CD8-positive, alpha-beta memory T cell (primary cell): Measurements from ENCODE around the gene COG7. TPM values are rescaled to one million over a fixed set of nuclear protein-coding genes. Genes with fewer than 3 reads are reported as not detected.

ENCODE experiments used
- CTCF ChIA-PET: fragments of 350-600 bp; sonication (Branson Sonifier 250); formaldehyde crosslinking; loops from one replicate; lab custom pipeline; 2021; ENCODE audit warnings: antibody characterized with exemption; lab: Charles Lee
- POLR2A ChIA-PET: fragments of 350-600 bp; sonication (Branson Sonifier 250); formaldehyde crosslinking; loops from one replicate; lab custom pipeline; 2021; ENCODE audit warnings: antibody characterized with exemption; lab: Charles Lee
- DNase-seq, 5 donors: peaks; one replicate each; pipeline versions ENCODE4 v3.0.0 to v3.0.0-alpha.2; 2020 to 2022; ENCODE audit warnings: mixed read lengths in 1 of 5
- H3K27ac ChIP-seq: one replicate; pipeline ENCODE4 v1.7.0; 2013; ENCODE audit warnings: low read depth, mild to moderate bottlenecking, low read length, moderate library complexity
- H3K27me3 ChIP-seq: 2 replicates; pipeline ENCODE4 v1.7.0; 2013; ENCODE audit warnings: low read length, mild to moderate bottlenecking; ENCODE audit not compliant: insufficient read depth, poor library complexity, severe bottlenecking
- H3K36me3 ChIP-seq: 2 replicates; pipeline ENCODE4 v1.7.0; 2013; ENCODE audit warnings: mild to moderate bottlenecking, low read length, moderate library complexity; ENCODE audit not compliant: insufficient read depth
- H3K4me1 ChIP-seq: 2 replicates; pipeline ENCODE4 v1.7.0; 2013; ENCODE audit warnings: mild to moderate bottlenecking, low read length, moderate library complexity; ENCODE audit not compliant: insufficient read depth
- H3K4me3 ChIP-seq: 2 replicates; pipeline ENCODE4 v1.7.0; 2013; ENCODE audit warnings: mild to moderate bottlenecking, low read length
- H3K9me3 ChIP-seq: 2 replicates; pipeline ENCODE4 v1.7.0; 2013; ENCODE audit warnings: mild to moderate bottlenecking, low read length
- H3K27ac Mint-ChIP-seq, 8 donors: one replicate each; pipeline ENCODE4 v1.8.0; 2020 to 2021; ENCODE audit warnings: mixed read lengths in 8 of 8, mild to moderate bottlenecking in 6 of 8, inconsistent platforms in 3 of 8, moderate library complexity in 3 of 8
- H3K27me3 Mint-ChIP-seq, 2 donors: one replicate each; pipeline ENCODE4 v1.8.0; 2020 to 2021; ENCODE audit warnings: mixed read lengths in 2 of 2, mild to moderate bottlenecking in 1 of 2, moderate library complexity in 1 of 2
- H3K36me3 Mint-ChIP-seq, 3 donors: one replicate each; pipeline ENCODE4 v1.8.0; 2020 to 2021; ENCODE audit warnings: mixed read lengths in 3 of 3, inconsistent platforms in 1 of 3, mild to moderate bottlenecking in 1 of 3
- H3K4me1 Mint-ChIP-seq, 3 donors: one replicate each; pipeline ENCODE4 v1.8.0; 2020 to 2021; ENCODE audit warnings: mixed read lengths in 3 of 3, inconsistent platforms in 1 of 3, mild to moderate bottlenecking in 1 of 3
- H3K4me3 Mint-ChIP-seq, 7 donors: one replicate each; pipeline ENCODE4 v1.8.0; 2020 to 2021; ENCODE audit warnings: mixed read lengths in 7 of 7, mild to moderate bottlenecking in 6 of 7, moderate library complexity in 4 of 7, inconsistent platforms in 2 of 7
- H3K9me3 Mint-ChIP-seq, 5 donors: one replicate each; pipeline ENCODE4 v1.8.0; 2020 to 2022; ENCODE audit warnings: mixed read lengths in 5 of 5, mild to moderate bottlenecking in 3 of 5, moderate library complexity in 2 of 5, inconsistent platforms in 1 of 5
- polyA plus RNA-seq: library from polyadenylated mRNA; unstranded; fragments of 300-500 nt; fragmentation: Illumina TruSeq; gene quantifications from one replicate; pipeline ENCODE4 v1.2.3, GENCODE V29; 2021
- total RNA-seq, 2 experiments: library from RNA; stranded (reverse); gene quantifications; one replicate each; pipeline ENCODE4 v1.2.3, GENCODE V29; 2021

COG7 gene
- total and polyA plus RNA-seq, 3 experiments from 2014 or later, result 13.9 to 17.9 (median 15.8) TPM

DNA sequence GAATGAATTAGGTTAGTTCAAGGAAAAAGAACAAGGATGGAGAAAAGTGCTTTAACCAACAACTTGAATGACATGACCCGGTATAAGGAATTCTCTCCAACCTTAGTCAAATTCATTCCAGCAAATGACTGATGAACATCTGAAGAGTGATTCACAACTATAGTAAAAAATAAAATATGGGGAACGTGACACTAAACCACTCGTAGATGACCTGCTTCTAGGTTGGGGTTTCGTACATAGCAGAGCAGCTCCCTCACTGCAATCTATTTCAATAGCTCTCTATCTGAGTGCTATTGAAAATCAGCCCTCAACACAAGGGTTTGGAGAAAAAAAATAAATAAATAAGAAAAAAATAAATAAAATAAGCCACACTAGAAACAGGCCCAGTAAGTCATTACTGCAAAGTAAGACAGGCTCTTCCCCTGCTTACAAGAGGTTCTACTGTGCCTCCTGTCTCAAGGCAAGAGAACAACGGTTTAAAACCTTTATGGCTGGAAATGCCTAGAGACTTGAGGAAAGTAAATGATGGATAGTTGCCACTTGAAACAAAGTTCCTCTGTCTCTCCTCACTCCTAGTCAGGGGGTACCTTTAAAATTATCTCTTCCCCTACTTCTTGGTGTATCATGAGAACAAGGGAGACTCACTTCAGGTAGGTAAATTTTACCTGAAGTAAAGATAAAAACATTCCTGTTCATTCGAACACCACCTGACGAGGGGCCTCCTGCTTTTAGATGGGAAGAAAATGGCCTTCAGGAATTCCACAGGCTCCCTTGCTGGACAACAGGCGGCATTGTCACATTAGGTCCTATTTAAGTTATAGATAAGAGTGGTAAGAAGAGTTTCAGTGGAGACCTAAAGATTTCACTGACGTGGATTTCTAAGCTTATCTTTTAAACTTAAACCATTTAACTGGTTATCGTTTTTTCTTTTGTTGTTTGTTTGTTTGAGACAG is 20.5 kb downstream of the COG7 start:
- no peak overlapping the region for H3K4me3 Mint-ChIP-seq
- Histone ChIP-seq H3K36me3 (peaks cover 10% of the 10 kb centered on the region), H3K27ac (no peak overlapping the region), H3K4me3 (no peak overlapping the region), H3K4me1 (no peaks in the 10 kb centered on the region), H3K27me3 (no peaks in the 10 kb centered on the region), H3K9me3 (no peaks in the 10 kb centered on the region)
- peaks cover 3 to 10% (median 10%) of the 10 kb centered on the region in 3 donors for H3K4me1 Mint-ChIP-seq
- H3K27me3 Mint-ChIP-seq, result no peaks in the 10 kb centered on the region
- no peak overlapping the region for H3K27ac Mint-ChIP-seq
- H3K9me3 Mint-ChIP-seq, result no peaks in the 10 kb centered on the region
- POLR2A ChIA-PET, result no interaction called here
- H3K36me3 Mint-ChIP-seq, result peaks cover 3 to 64% (median 19%) of the 10 kb centered on the region in 3 donors
- DNase-seq, result no peak
- CTCF ChIA-PET, result interaction anchor here (1.6 kb wide), 1 partner anchor 250 kb away, joined by 3 read pairs; the partner anchor contains the start of gene SCNN1G

DNA sequence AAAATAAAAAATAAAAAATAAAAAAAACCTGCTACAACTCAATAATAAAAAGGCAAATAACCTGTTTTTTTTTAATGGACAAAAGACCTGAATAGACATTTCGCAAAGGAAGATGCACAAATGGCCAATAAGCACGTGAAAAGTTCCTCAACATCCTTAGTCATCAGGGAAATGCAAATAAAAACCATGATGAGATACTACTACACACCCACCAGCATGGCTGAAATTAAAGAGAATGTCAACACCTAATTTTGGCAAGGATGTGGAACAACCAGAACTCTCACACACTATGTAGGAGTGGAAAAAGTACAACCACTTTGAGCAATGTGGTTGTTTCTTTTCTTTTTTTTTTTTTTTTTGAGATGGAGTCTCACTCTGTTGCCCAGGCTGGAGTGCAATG is 24.6 kb downstream of the COG7 start:
- H3K36me3 Mint-ChIP-seq, result peaks cover 7 to 67% (median 28%) of the 10 kb centered on the region in 3 donors
- H3K4me1 ChIP-seq, result no peaks in the 10 kb centered on the region
- no peak overlapping the region for H3K4me3 Mint-ChIP-seq
- ChIA-PET POLR2A (no interaction called here), CTCF (no interaction called here)
- no peak overlapping the region for H3K27ac ChIP-seq
- H3K9me3 ChIP-seq, result no peaks in the 10 kb centered on the region
- peaks cover 7% of the 10 kb centered on the region for H3K36me3 ChIP-seq
- no peaks in the 10 kb centered on the region for H3K9me3 Mint-ChIP-seq
- H3K27ac Mint-ChIP-seq, result no peak overlapping the region
- H3K4me3 ChIP-seq, result no peak overlapping the region
- no peaks in the 10 kb centered on the region for H3K27me3 Mint-ChIP-seq
- no peaks in the 10 kb centered on the region for H3K27me3 ChIP-seq
- no peaks in the 10 kb centered on the region for H3K4me1 Mint-ChIP-seq
- DNase-seq, result no peak

DNA sequence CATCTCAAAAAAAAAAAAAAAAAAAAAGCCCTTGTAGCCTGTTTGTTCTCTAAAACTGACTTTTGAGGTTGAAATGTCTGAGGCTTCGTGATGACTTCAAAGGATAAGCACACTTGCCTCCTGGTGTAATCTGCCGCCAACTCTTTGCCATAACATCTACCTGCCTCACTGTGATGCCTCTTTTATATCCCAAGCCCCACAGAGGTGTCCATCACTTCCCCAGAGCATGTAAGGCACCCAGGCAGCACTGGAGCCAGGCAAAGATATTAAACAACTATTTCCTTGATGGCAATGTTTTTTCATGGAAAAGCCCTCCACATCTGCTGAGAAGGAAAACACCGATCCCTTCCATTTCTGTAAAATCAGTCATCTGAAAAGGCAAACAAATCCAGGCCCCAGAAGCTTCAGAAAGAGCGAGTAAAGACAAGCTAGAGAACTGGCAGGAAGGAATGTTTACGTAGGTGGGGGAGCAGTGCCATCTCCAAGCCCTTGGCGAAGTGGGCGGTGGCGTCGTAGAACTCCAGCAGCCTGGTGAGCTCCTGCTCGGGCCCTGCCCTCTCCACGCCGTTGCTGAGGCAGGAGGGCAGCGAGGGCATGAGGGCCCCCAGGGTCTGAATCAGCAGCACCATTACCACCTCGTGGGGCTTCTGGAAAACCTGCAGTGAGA is 28.6 kb downstream of the COG7 start:
- H3K27ac ChIP-seq, result no peak overlapping the region
- H3K27me3 ChIP-seq, result no peaks in the 10 kb centered on the region
- H3K9me3 ChIP-seq, result no peaks in the 10 kb centered on the region
- no peaks in the 10 kb centered on the region for H3K9me3 Mint-ChIP-seq
- H3K27ac Mint-ChIP-seq, result no peak overlapping the region
- H3K4me1 ChIP-seq, result no peaks in the 10 kb centered on the region
- no peak overlapping the region for H3K4me3 ChIP-seq
- ChIA-PET POLR2A (no interaction called here), CTCF (interaction anchor here (1.1 to 1.3 kb wide), 2 partner anchors 10 kb away, joined by 3 to 5 read pairs; no protein-coding TSS in a partner anchor)
- no peak overlapping the region for H3K4me3 Mint-ChIP-seq
- no peaks in the 10 kb centered on the region for H3K4me1 Mint-ChIP-seq
- H3K36me3 ChIP-seq, result no peaks in the 10 kb centered on the region
- DNase-seq, result no peak
- H3K27me3 Mint-ChIP-seq, result no peaks in the 10 kb centered on the region
- H3K36me3 Mint-ChIP-seq, result peaks cover 9 to 56% (median 27%) of the 10 kb centered on the region in 3 donors

DNA sequence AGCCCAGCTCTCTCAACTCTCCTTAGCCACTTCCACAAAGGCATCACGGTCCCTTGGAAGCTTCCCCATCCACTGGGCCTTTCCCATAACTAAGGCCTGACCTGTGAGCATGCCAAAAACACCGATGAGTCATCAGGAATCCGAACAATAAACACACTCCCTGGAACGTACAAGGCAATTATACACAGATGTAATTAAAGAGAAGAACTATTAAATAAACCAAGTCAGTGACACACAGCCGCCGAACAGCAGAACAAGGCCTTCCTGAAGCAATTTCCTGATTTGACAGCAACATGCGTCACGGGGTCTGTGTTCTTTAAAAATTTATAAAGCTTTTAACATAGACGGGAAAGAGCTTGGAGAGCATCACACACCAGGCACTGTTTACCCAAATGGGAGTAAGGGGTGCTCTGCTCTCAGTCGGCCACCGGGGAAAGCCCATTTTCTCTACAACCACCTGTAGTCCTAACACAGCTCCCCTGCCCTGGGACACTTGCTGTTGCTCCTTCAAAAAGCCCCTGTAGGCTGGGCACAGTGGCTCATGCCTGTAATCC is 29.4 kb downstream of the COG7 start:
- no peaks in the 10 kb centered on the region for H3K4me1 ChIP-seq
- H3K4me3 Mint-ChIP-seq, result no peak overlapping the region
- no peak overlapping the region for H3K4me3 ChIP-seq
- no peaks in the 10 kb centered on the region for H3K4me1 Mint-ChIP-seq
- no peak overlapping the region for H3K27ac ChIP-seq
- H3K27ac Mint-ChIP-seq, result no peak overlapping the region
- H3K27me3 Mint-ChIP-seq, result no peaks in the 10 kb centered on the region
- peaks cover 9 to 54% (median 27%) of the 10 kb centered on the region in 3 donors for H3K36me3 Mint-ChIP-seq
- no peak for DNase-seq
- H3K36me3 ChIP-seq, result peaks cover 2% of the 10 kb centered on the region
- no peaks in the 10 kb centered on the region for H3K9me3 ChIP-seq
- H3K9me3 Mint-ChIP-seq, result no peaks in the 10 kb centered on the region
- no peaks in the 10 kb centered on the region for H3K27me3 ChIP-seq
- ChIA-PET CTCF (interaction anchor here (1.1 kb wide), 1 partner anchor 11 kb away, joined by 3 read pairs; no protein-coding TSS in a partner anchor), POLR2A (no interaction called here)

DNA sequence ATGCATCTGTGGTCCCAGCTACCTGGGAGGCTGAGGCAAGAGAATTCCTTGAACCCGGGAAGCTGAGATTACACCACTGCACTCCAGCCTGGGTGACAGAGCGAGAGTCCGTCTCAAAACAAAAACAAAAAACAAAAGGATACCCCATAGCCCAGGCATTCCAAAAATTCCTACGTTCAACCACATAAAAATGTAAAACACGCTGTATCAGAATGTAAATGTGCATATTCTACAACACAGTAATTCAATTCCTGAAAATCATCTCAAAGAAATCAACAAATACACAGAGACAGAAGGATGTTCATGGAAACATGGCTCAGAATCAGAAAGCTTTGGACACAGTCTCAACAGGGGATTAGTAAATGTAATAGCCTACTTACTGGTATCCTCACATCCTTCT is 33.0 kb downstream of the COG7 start:
- no peak overlapping the region for H3K27ac Mint-ChIP-seq
- POLR2A ChIA-PET, result no interaction called here

DNA sequence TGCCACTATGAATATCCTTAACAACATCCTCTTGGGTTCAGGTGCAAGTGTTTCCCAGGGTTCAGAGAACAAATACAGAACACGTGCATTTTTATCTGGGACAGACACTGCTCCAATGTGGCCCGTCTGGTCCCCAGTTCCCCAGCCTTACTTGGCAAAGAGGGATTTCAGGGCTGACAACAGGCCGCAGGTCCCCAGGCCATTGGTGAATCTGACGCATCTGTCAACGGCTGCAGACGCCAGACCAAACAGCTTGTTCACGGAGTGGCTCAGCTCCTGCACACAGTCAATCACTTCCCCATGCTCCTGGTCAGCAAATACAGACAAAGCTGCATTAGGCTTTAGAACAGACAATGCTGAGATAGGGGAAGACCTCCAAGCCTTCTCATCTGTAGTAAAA is 36.2 kb downstream of the COG7 start:
- H3K27ac ChIP-seq, result no peak overlapping the region
- Mint-ChIP-seq H3K36me3 (peaks cover 0 to 76% (median 16%) of the 10 kb centered on the region in 3 donors), H3K4me1 (no peaks in the 10 kb centered on the region), H3K27ac (no peak overlapping the region), H3K9me3 (no peaks in the 10 kb centered on the region), H3K27me3 (no peaks in the 10 kb centered on the region), H3K4me3 (no peak overlapping the region)
- H3K9me3 ChIP-seq, result no peaks in the 10 kb centered on the region
- peaks cover 42% of the 10 kb centered on the region for H3K36me3 ChIP-seq
- no peaks in the 10 kb centered on the region for H3K4me1 ChIP-seq
- H3K27me3 ChIP-seq, result no peaks in the 10 kb centered on the region
- DNase-seq, result no peak
- CTCF ChIA-PET, result interaction anchor here (2.7 kb wide), 1 partner anchor 18 kb away, joined by 17 read pairs; no protein-coding TSS in a partner anchor
- POLR2A ChIA-PET, result no interaction called here
- no peak overlapping the region for H3K4me3 ChIP-seq

More for the DNA sequence above, 33.0 kb downstream of the COG7 start:
- CTCF ChIA-PET, result no interaction called here
- Histone ChIP-seq H3K4me3 (no peak overlapping the region), H3K36me3 (peaks cover 18% of the 10 kb centered on the region), H3K27me3 (no peaks in the 10 kb centered on the region), H3K27ac (no peak overlapping the region), H3K4me1 (no peaks in the 10 kb centered on the region), H3K9me3 (no peaks in the 10 kb centered on the region)
- Mint-ChIP-seq H3K9me3 (no peaks in the 10 kb centered on the region), H3K4me1 (no peaks in the 10 kb centered on the region), H3K27me3 (no peaks in the 10 kb centered on the region), H3K4me3 (no peak overlapping the region), H3K36me3 (peaks cover 5 to 63% (median 19%) of the 10 kb centered on the region in 3 donors)
- no peak for DNase-seq

DNA sequence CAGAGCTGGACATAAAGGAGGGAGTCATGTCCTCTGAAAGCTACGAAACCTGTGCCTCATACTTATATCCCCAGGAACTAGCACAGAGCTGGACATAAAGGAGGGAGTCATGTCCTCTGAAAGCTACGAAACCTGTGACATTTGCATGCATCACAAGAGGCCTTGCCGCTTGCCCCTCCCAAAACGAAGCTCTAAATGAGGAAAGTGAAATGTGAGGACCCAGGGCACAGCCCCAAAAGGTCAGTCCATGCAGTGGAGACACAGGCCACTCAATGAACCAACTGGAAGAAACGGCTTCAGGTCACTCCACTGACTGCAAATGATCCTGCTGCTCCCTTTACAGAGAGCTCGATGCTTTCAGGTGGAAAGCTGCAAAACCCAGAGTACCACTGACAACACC is 38.3 kb downstream of the COG7 start:
- Histone ChIP-seq H3K4me1 (no peaks in the 10 kb centered on the region), H3K36me3 (peaks cover 42% of the 10 kb centered on the region), H3K4me3 (no peak overlapping the region), H3K27ac (no peak overlapping the region), H3K9me3 (no peaks in the 10 kb centered on the region), H3K27me3 (no peaks in the 10 kb centered on the region)
- Mint-ChIP-seq H3K27me3 (no peaks in the 10 kb centered on the region), H3K4me1 (no peaks in the 10 kb centered on the region), H3K9me3 (no peaks in the 10 kb centered on the region), H3K4me3 (no peak overlapping the region), H3K27ac (no peak overlapping the region), H3K36me3 (peaks cover 8 to 83% (median 16%) of the 10 kb centered on the region in 3 donors)
- ChIA-PET POLR2A (no interaction called here), CTCF (interaction anchor here (2.7 kb wide), 1 partner anchor 20 kb away, joined by 17 read pairs; no protein-coding TSS in a partner anchor)
- no peak for DNase-seq
